Measurements from ENCODE around the gene MAL. TPM values are rescaled to one million over a fixed set of nuclear protein-coding genes. Genes with fewer than 3 reads are reported as not detected.

The MAL gene
- total RNA-seq, 1 experiment from 2014 or later, result 0.22 TPM

DNA sequence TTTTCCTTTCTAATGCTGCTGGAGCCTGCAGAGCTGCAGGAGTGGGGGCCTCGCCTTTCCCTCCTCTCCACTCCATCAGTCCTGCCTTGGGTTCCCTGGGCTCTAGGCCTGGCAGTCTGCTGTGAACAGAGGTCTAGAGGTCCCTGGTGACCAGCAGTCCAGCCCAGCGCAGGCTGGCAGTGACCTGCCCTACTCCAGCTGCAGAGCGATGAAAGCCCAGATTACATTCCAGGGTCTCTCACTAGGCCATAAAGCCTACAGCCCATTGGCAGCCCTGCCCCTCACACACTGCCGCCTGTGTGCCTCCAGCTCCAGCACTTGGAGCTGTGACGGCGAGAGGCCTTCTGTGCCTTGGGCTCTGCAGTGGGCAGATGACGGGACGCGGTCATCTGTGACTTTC is 14.8 kb upstream of the MAL start:
- POLR2A ChIA-PET, result interaction anchor here (1.9 kb wide), 1 partner anchor 15 kb away, joined by 4 read pairs; no protein-coding TSS in a partner anchor

More for the DNA sequence above, 14.8 kb upstream of the MAL start:
- H3K9me3 Mint-ChIP-seq, result no peaks in the 10 kb centered on the region
- H3K36me3 Mint-ChIP-seq, result no peaks in the 10 kb centered on the region
- TF ChIP-seq, protein P1, sequence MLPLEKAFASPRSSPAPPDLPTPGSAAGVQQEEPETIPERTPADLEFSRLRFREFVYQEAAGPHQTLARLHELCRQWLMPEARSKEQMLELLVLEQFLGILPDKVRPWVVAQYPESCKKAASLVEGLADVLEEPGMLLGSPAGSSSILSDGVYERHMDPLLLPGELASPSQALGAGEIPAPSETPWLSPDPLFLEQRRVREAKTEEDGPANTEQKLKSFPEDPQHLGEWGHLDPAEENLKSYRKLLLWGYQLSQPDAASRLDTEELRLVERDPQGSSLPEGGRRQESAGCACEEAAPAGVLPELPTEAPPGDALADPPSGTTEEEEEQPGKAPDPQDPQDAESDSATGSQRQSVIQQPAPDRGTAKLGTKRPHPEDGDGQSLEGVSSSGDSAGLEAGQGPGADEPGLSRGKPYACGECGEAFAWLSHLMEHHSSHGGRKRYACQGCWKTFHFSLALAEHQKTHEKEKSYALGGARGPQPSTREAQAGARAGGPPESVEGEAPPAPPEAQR (CRISPR knock-in tag; IDR thresholded peaks at IDR 0.05), result no peak
- no peak for TF ChIP-seq NR3C1 (CRISPR knock-in tag; conservative IDR thresholded peaks at IDR 0.05; ENCODE audit: low read depth)
- no peak for TF ChIP-seq SMAD3 (CRISPR knock-in tag; IDR thresholded peaks at IDR 0.05; ENCODE audit: borderline replicate concordance)
- no peak for TF ChIP-seq ZNF121 (CRISPR knock-in tag; IDR thresholded peaks at IDR 0.05)
- TF ChIP-seq, protein P2, sequence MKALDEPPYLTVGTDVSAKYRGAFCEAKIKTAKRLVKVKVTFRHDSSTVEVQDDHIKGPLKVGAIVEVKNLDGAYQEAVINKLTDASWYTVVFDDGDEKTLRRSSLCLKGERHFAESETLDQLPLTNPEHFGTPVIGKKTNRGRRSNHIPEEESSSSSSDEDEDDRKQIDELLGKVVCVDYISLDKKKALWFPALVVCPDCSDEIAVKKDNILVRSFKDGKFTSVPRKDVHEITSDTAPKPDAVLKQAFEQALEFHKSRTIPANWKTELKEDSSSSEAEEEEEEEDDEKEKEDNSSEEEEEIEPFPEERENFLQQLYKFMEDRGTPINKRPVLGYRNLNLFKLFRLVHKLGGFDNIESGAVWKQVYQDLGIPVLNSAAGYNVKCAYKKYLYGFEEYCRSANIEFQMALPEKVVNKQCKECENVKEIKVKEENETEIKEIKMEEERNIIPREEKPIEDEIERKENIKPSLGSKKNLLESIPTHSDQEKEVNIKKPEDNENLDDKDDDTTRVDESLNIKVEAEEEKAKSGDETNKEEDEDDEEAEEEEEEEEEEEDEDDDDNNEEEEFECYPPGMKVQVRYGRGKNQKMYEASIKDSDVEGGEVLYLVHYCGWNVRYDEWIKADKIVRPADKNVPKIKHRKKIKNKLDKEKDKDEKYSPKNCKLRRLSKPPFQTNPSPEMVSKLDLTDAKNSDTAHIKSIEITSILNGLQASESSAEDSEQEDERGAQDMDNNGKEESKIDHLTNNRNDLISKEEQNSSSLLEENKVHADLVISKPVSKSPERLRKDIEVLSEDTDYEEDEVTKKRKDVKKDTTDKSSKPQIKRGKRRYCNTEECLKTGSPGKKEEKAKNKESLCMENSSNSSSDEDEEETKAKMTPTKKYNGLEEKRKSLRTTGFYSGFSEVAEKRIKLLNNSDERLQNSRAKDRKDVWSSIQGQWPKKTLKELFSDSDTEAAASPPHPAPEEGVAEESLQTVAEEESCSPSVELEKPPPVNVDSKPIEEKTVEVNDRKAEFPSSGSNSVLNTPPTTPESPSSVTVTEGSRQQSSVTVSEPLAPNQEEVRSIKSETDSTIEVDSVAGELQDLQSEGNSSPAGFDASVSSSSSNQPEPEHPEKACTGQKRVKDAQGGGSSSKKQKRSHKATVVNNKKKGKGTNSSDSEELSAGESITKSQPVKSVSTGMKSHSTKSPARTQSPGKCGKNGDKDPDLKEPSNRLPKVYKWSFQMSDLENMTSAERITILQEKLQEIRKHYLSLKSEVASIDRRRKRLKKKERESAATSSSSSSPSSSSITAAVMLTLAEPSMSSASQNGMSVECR (CRISPR knock-in tag; IDR thresholded peaks at IDR 0.05; ENCODE audit: borderline replicate concordance), result no peak
- TF ChIP-seq ATF1 (CRISPR knock-in tag; IDR thresholded peaks at IDR 0.05), result no peak
- TF ChIP-seq, protein P3, sequence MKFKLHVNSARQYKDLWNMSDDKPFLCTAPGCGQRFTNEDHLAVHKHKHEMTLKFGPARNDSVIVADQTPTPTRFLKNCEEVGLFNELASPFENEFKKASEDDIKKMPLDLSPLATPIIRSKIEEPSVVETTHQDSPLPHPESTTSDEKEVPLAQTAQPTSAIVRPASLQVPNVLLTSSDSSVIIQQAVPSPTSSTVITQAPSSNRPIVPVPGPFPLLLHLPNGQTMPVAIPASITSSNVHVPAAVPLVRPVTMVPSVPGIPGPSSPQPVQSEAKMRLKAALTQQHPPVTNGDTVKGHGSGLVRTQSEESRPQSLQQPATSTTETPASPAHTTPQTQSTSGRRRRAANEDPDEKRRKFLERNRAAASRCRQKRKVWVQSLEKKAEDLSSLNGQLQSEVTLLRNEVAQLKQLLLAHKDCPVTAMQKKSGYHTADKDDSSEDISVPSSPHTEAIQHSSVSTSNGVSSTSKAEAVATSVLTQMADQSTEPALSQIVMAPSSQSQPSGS (CRISPR knock-in tag; IDR thresholded peaks at IDR 0.05; ENCODE audit: borderline replicate concordance, low read depth), result no peak
- TF ChIP-seq, protein P4, sequence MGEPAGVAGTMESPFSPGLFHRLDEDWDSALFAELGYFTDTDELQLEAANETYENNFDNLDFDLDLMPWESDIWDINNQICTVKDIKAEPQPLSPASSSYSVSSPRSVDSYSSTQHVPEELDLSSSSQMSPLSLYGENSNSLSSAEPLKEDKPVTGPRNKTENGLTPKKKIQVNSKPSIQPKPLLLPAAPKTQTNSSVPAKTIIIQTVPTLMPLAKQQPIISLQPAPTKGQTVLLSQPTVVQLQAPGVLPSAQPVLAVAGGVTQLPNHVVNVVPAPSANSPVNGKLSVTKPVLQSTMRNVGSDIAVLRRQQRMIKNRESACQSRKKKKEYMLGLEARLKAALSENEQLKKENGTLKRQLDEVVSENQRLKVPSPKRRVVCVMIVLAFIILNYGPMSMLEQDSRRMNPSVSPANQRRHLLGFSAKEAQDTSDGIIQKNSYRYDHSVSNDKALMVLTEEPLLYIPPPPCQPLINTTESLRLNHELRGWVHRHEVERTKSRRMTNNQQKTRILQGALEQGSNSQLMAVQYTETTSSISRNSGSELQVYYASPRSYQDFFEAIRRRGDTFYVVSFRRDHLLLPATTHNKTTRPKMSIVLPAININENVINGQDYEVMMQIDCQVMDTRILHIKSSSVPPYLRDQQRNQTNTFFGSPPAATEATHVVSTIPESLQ (CRISPR knock-in tag; IDR thresholded peaks at IDR 0.05), result no peak
- no peak for TF ChIP-seq NFATC4 (CRISPR knock-in tag; IDR thresholded peaks at IDR 0.05)
- TF ChIP-seq, protein P5, sequence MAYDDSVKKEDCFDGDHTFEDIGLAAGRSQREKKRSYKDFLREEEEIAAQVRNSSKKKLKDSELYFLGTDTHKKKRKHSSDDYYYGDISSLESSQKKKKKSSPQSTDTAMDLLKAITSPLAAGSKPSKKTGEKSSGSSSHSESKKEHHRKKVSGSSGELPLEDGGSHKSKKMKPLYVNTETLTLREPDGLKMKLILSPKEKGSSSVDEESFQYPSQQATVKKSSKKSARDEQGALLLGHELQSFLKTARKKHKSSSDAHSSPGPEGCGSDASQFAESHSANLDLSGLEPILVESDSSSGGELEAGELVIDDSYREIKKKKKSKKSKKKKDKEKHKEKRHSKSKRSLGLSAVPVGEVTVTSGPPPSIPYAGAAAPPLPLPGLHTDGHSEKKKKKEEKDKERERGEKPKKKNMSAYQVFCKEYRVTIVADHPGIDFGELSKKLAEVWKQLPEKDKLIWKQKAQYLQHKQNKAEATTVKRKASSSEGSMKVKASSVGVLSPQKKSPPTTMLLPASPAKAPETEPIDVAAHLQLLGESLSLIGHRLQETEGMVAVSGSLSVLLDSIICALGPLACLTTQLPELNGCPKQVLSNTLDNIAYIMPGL (CRISPR knock-in tag; IDR thresholded peaks at IDR 0.05), result no peak
- TF ChIP-seq ZNF671 (CRISPR knock-in tag; IDR thresholded peaks at IDR 0.05), result no peak
- no peak for TF ChIP-seq EMX1 (CRISPR knock-in tag; IDR thresholded peaks at IDR 0.05)
- no peak for TF ChIP-seq TEAD1 (CRISPR knock-in tag; IDR thresholded peaks at IDR 0.05)
- TF ChIP-seq, protein P6, sequence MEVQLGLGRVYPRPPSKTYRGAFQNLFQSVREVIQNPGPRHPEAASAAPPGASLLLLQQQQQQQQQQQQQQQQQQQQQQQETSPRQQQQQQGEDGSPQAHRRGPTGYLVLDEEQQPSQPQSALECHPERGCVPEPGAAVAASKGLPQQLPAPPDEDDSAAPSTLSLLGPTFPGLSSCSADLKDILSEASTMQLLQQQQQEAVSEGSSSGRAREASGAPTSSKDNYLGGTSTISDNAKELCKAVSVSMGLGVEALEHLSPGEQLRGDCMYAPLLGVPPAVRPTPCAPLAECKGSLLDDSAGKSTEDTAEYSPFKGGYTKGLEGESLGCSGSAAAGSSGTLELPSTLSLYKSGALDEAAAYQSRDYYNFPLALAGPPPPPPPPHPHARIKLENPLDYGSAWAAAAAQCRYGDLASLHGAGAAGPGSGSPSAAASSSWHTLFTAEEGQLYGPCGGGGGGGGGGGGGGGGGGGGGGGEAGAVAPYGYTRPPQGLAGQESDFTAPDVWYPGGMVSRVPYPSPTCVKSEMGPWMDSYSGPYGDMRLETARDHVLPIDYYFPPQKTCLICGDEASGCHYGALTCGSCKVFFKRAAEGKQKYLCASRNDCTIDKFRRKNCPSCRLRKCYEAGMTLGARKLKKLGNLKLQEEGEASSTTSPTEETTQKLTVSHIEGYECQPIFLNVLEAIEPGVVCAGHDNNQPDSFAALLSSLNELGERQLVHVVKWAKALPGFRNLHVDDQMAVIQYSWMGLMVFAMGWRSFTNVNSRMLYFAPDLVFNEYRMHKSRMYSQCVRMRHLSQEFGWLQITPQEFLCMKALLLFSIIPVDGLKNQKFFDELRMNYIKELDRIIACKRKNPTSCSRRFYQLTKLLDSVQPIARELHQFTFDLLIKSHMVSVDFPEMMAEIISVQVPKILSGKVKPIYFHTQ (CRISPR knock-in tag; IDR thresholded peaks at IDR 0.05), result no peak
- no peak for TF ChIP-seq SMAD4 (CRISPR knock-in tag; IDR thresholded peaks at IDR 0.05)
- no peaks in the 10 kb centered on the region for H3K27me3 Mint-ChIP-seq (ENCODE audit: low read depth)
- H3K4me1 Mint-ChIP-seq, result peaks cover 6% of the 10 kb centered on the region
- H3K27ac Mint-ChIP-seq, result no peak overlapping the region
- ATAC-seq (no peak), DNase-seq (ENCODE audit: low spot score) (no peak)
- no peak overlapping the region for H3K4me3 Mint-ChIP-seq
- CTCF ChIA-PET, result interaction anchor here (0.9 to 1.9 kb wide), 5 partner anchors 8 to 379 kb away, joined by 4 to 8 read pairs (median 5); no protein-coding TSS in a partner anchor
